Measurements from ENCODE around the gene MALT1.
"Not testable (repeated sequence)": the region's sequence is repeated elsewhere in the genome, so short reads cannot be mapped to it uniquely, and the experiment has no call there.

MALT1 gene

GRCh38 chr18:58646334-58646862, 24.9 kb upstream of the MALT1 start:
- H3K27me3 Mint-ChIP-seq (ENCODE audit: low read depth), result no peaks in the 10 kb centered on the region
- H3K27ac Mint-ChIP-seq, result no peak overlapping the region
- no peaks in the 10 kb centered on the region for H3K9me3 Mint-ChIP-seq
- no peaks in the 10 kb centered on the region for H3K36me3 Mint-ChIP-seq (ENCODE audit: low read depth)
- no peak overlapping the region for H3K4me3 Mint-ChIP-seq
- TF ChIP-seq, protein P1, sequence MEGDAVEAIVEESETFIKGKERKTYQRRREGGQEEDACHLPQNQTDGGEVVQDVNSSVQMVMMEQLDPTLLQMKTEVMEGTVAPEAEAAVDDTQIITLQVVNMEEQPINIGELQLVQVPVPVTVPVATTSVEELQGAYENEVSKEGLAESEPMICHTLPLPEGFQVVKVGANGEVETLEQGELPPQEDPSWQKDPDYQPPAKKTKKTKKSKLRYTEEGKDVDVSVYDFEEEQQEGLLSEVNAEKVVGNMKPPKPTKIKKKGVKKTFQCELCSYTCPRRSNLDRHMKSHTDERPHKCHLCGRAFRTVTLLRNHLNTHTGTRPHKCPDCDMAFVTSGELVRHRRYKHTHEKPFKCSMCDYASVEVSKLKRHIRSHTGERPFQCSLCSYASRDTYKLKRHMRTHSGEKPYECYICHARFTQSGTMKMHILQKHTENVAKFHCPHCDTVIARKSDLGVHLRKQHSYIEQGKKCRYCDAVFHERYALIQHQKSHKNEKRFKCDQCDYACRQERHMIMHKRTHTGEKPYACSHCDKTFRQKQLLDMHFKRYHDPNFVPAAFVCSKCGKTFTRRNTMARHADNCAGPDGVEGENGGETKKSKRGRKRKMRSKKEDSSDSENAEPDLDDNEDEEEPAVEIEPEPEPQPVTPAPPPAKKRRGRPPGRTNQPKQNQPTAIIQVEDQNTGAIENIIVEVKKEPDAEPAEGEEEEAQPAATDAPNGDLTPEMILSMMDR (IDR thresholded peaks at IDR 0.05; ENCODE audit: unreplicated experiment in 3 of 3), result no peak
- no peaks in the 10 kb centered on the region for H3K4me1 Mint-ChIP-seq

DNA sequence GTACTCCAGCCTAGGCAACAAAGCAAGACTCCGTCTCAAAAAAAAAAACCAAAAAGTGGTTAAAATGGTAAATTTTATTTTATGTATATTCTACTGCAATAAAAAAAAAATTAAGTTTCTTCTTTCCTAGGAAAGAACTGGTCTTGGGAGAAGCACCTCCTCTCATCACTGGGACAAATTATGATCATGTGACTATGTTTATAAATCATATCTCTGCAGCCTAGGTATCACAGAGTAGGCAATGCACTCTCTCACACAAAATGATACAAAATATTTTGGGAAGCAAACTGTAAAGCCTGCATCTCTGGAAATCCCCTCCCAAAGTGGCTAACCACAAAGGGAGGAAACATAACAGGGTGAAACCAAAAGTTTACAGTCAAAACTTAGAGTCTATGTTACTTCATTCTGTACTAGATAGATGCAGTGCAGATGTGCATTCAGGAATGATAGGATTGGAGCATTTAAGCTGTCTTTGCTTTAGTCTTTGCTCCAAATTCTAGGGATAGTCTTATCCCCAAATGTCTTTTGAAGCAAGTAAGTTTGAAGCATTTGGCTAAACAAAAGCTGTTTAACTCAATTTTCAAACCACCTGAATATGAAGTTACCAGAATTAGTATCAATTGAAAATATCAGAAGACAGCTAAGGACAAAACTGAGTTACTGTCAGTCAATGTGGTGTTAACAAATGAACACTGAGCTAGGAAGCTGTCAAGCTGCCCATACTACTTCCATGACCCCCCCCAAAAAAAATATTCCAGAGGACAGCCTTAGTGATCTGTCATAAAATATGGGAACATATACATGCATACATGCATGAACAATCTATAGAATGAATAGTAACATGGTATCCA, 21.1 kb upstream of the MALT1 start:
- Mint-ChIP-seq H3K9me3 (peaks cover 11% of the 10 kb centered on the region), H3K27ac (no peak overlapping the region), H3K4me1 (no peaks in the 10 kb centered on the region), H3K4me3 (no peak overlapping the region), H3K36me3 (ENCODE audit: low read depth) (no peaks in the 10 kb centered on the region), H3K27me3 (ENCODE audit: low read depth) (no peaks in the 10 kb centered on the region)
- TF ChIP-seq, protein P1 (IDR thresholded peaks at IDR 0.05; ENCODE audit: unreplicated experiment in 3 of 3), result no peak

DNA sequence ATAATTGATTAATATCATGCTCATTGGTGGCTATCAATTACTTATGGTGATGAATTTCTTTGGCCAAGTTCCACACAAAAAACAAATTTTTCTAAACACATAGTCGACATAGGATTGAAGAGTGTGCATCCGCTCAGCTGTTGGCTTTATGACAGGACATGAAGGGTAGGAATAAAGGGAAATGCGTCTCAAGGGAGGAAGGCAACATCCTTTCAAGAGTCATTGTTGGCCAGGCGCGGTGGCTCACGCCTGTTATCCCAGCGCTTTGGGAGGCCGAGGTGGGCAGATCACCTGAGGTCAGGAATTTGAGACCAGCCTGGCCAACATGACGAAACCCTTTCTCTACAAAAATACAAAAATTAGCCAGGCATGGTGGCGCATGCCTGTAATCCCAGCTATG, 20.4 kb upstream of the MALT1 start:
- not testable (repeated sequence) for H3K27me3 Mint-ChIP-seq (ENCODE audit: low read depth); H3K4me3 Mint-ChIP-seq; H3K4me1 Mint-ChIP-seq; H3K36me3 Mint-ChIP-seq (ENCODE audit: low read depth); H3K27ac Mint-ChIP-seq
- peaks cover 11% of the 10 kb centered on the region for H3K9me3 Mint-ChIP-seq

GRCh38 chr18:58653144-58653722, 18.0 kb upstream of the MALT1 start:
- H3K27ac Mint-ChIP-seq; H3K36me3 Mint-ChIP-seq (ENCODE audit: low read depth); H3K4me1 Mint-ChIP-seq; H3K4me3 Mint-ChIP-seq; H3K27me3 Mint-ChIP-seq (ENCODE audit: low read depth): not testable (repeated sequence)
- peaks cover 20% of the 10 kb centered on the region for H3K9me3 Mint-ChIP-seq

DNA sequence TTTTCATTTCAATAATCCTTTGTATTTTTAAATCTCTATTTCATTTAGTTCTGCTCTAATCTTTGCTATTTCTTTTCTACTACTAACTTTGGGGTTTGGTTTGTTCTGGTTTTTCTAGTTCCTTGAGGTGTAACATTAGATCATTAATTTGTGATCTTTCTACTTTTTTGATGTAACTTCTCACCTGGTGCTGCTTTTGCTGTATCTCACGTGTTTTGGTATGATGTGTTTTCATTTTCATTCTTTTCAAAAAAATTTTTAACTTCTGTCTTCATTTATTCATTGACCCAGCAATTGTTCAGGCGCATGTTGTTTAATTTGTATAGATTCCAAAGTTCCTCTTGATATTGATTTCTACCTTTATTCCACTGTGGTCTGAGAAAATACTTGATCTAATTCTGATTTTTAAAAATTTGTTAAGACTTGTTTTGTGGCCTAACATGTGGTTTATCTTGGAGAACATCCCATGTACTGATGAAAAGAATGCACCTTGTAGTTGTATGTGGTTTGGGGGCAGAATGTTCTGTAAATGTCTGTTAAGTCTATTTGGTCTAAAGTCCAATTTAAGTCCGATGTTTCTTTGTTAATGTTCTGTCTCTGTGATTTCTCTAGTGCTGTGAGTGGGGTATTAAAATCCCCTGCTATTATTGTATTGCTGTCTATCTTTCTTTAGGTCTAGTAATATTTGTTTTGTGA, 17.3 kb upstream of the MALT1 start:
- Mint-ChIP-seq H3K9me3 (peaks cover 20% of the 10 kb centered on the region), H3K27me3 (ENCODE audit: low read depth) (no peaks in the 10 kb centered on the region), H3K36me3 (ENCODE audit: low read depth) (no peaks in the 10 kb centered on the region), H3K4me3 (no peak overlapping the region), H3K27ac (no peak overlapping the region), H3K4me1 (no peaks in the 10 kb centered on the region)
- TF ChIP-seq, protein P1 (IDR thresholded peaks at IDR 0.05; ENCODE audit: unreplicated experiment in 3 of 3), result no peak

GRCh38 chr18:58654896-58655614, 16.2 kb upstream of the MALT1 start:
- TF ChIP-seq, protein P1 (IDR thresholded peaks at IDR 0.05; ENCODE audit: unreplicated experiment in 3 of 3), result no peak
- Mint-ChIP-seq H3K27me3 (ENCODE audit: low read depth) (no peaks in the 10 kb centered on the region), H3K4me3 (no peak overlapping the region), H3K36me3 (ENCODE audit: low read depth) (no peaks in the 10 kb centered on the region), H3K4me1 (no peaks in the 10 kb centered on the region), H3K27ac (no peak overlapping the region), H3K9me3 (peaks cover 20% of the 10 kb centered on the region)
